Heart left ventricle (tissue), 13 donors: ENCODE results near the gene MEA1.

Experiments
- POLR2A ChIP-seq, 2 donors: fragments of 450-650 bp; IDR thresholded peaks; one replicate each; pipeline ENCODE4 v1.6.1; 2017; ENCODE audit warnings: antibody characterized with exemption in 2 of 2, mild to moderate bottlenecking in 2 of 2, moderate library complexity in 2 of 2
- TF ChIP-seq, protein P1 (sequence below), 12 donors: fragments of 200-600 bp; sonication (generic) in 4 of 12; IDR thresholded peaks; one replicate each; pipeline versions ENCODE4 v1.5.0 to v1.8.0; 2018 to 2022; ENCODE audit warnings: antibody characterized with exemption in 12 of 12, mild to moderate bottlenecking in 5 of 12
- donor health status: ischemic (EF 13 %, LVEDD 7.1; RV severe dilation, severe dysfunction).
- donor health status: DM: no; HTN: yes; CAD: no.
- donor health status: DM: no; HTN: no; CAD: no.
- donor health status: ischemic (EF 25% LVEDD 6.9; RV normal size, moderate dysfunction).
- donor health status: ischemic (EF 25% LVEDD 5.7; RV mildly dilated, moderate dysfunction).
- donor health status: ischemic (EF 35%, LVEDD 5.7; RV mildly dilated, moderate dysfunction).
- donor health status: nonischemic (EF 11% LVEDD 7.7; RV severe dilation, severe dysfunction).
- donor health status: DM: yes; HTN: yes; CAD: no.
- donor health status: PGD.
- donor health status: ischemic (EF 29% LVEDD 5.4; RV normal size, mild dysfunction).
- donor health status: nonischemic (EF 23%, LVEDD 6.1; RV moderate dilation, normal function).

DNA sequence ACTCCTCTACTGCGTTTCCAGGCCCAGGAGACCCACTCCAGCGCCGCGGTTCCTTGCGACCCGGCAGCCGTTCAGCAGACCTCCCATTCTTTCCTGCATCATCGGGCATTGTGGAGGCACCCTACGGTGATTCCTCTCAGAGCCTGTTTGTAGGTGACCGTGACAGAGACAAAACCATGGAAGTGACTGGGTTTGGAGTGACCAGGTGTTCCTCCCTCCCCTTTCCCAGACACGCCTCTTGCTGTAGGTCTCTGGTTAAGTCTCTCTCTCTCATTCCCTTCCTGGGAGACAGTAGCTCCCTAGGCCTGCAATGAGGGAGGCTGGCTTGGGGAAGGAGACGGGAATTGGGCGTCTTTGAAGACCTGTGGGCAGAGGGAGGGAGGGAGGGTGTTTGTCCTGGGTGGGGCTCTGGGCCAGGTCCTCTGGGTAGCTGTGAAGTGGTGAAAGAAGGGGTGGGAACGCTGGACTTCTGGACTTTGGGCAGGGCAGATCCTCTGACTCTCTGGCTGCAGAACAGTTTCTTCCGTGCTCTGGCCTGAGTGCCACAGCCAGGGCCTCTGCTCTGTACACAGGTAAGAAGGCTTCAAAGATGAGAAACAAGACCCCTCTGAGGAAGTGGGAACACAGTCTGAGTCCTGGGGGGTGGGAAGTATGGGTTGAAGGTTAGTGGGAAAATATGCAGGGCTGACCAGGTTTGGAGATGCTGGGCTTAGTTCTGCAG, 46.4 kb upstream of the MEA1 start:
- TF ChIP-seq, protein P1, sequence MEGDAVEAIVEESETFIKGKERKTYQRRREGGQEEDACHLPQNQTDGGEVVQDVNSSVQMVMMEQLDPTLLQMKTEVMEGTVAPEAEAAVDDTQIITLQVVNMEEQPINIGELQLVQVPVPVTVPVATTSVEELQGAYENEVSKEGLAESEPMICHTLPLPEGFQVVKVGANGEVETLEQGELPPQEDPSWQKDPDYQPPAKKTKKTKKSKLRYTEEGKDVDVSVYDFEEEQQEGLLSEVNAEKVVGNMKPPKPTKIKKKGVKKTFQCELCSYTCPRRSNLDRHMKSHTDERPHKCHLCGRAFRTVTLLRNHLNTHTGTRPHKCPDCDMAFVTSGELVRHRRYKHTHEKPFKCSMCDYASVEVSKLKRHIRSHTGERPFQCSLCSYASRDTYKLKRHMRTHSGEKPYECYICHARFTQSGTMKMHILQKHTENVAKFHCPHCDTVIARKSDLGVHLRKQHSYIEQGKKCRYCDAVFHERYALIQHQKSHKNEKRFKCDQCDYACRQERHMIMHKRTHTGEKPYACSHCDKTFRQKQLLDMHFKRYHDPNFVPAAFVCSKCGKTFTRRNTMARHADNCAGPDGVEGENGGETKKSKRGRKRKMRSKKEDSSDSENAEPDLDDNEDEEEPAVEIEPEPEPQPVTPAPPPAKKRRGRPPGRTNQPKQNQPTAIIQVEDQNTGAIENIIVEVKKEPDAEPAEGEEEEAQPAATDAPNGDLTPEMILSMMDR (IDR thresholded peaks at IDR 0.05): no peak
- TF ChIP-seq POLR2A (IDR thresholded peaks at IDR 0.05): no peak
